MG63 (cell line): Measurements from ENCODE around the gene SATB2. TPM values are rescaled to one million over a fixed set of nuclear protein-coding genes. Genes with fewer than 3 reads are reported as not detected.

Experiments
- DNase-seq: peaks from one replicate; pipeline ENCODE4 v3.0.0-alpha.2; 2020
- H3K27me3 ChIP-seq: fragments of 250-450 bp; sonication (Bioruptor Pico); 2 replicates; pipeline ENCODE4 v1.5.1; 2020; ENCODE audit warnings: mild to moderate bottlenecking, moderate library complexity
- H3K36me3 ChIP-seq: fragments of 250-450 bp; sonication (Bioruptor Pico); 2 replicates; pipeline ENCODE4 v1.5.1; 2020; ENCODE audit warnings: mild to moderate bottlenecking, moderate library complexity
- H3K4me3 ChIP-seq: fragments of 250-450 bp; sonication (Bioruptor Pico); 2 replicates; pipeline ENCODE4 v1.5.1; 2020; ENCODE audit warnings: mild to moderate bottlenecking, moderate library complexity
- H3K9me3 ChIP-seq: fragments of 250-450 bp; sonication (Bioruptor Pico); 2 replicates; pipeline ENCODE4 v1.5.1; 2020; ENCODE audit warnings: mild to moderate bottlenecking, moderate library complexity
- total RNA-seq: library from RNA; depleted of rRNA; stranded (reverse); fragments of >200 nt; shearing (Covaris generic); gene quantifications from 2 replicates; pipeline ENCODE4 v1.2.3, GENCODE V29; 2014; ENCODE audit warnings: low replicate concordance

Gene SATB2
- total RNA-seq, 1 experiment from 2014 or later: 3.4 TPM

- DNase-seq: no peak
- Histone ChIP-seq H3K4me3 (no peak overlapping the region), H3K36me3 (no peaks in the 10 kb centered on the region), H3K27me3 (no peaks in the 10 kb centered on the region), H3K9me3 (no peaks in the 10 kb centered on the region)
These were observed 11.1 kb upstream of the SATB2 start for GRCh38 chr2:199468561-199469513.

- Histone ChIP-seq H3K9me3 (no peaks in the 10 kb centered on the region), H3K4me3 (no peak overlapping the region), H3K36me3 (no peaks in the 10 kb centered on the region), H3K27me3 (no peaks in the 10 kb centered on the region)
- DNase-seq: no peak
These were observed 9.5 kb upstream of the SATB2 start for GRCh38 chr2:199467066-199467822.

- Histone ChIP-seq H3K4me3 (no peak overlapping the region), H3K27me3 (no peaks in the 10 kb centered on the region), H3K36me3 (no peaks in the 10 kb centered on the region), H3K9me3 (no peaks in the 10 kb centered on the region)
- DNase-seq: no peak
These were observed 8.9 kb upstream of the SATB2 start for GRCh38 chr2:199466692-199467065.

- Histone ChIP-seq H3K27me3 (no peaks in the 10 kb centered on the region), H3K4me3 (no peak overlapping the region), H3K9me3 (no peaks in the 10 kb centered on the region), H3K36me3 (no peaks in the 10 kb centered on the region)
- DNase-seq: no peak
These were observed 8.4 kb upstream of the SATB2 start for GRCh38 chr2:199465988-199466691.

- Histone ChIP-seq H3K4me3 (no peak overlapping the region), H3K36me3 (no peaks in the 10 kb centered on the region), H3K9me3 (no peaks in the 10 kb centered on the region), H3K27me3 (no peaks in the 10 kb centered on the region)
- no peak for DNase-seq
These were observed 7.7 kb upstream of the SATB2 start for GRCh38 chr2:199465390-199465789.

GRCh38 chr2:199464606-199465352 is 7.0 kb upstream of the SATB2 start:
- H3K36me3 ChIP-seq: no peaks in the 10 kb centered on the region
- no peaks in the 10 kb centered on the region for H3K27me3 ChIP-seq
- no peaks in the 10 kb centered on the region for H3K9me3 ChIP-seq
- DNase-seq: no peak
- H3K4me3 ChIP-seq: no peak overlapping the region

- no peaks in the 10 kb centered on the region for H3K27me3 ChIP-seq
- no peaks in the 10 kb centered on the region for H3K36me3 ChIP-seq
- DNase-seq: no peak
- peak overlapping the region; percentile 90 for H3K4me3 ChIP-seq
- no peaks in the 10 kb centered on the region for H3K9me3 ChIP-seq
These were observed 6.2 kb upstream of the SATB2 start for GRCh38 chr2:199463708-199464605.

GRCh38 chr2:199462956-199463692 is 5.4 kb upstream of the SATB2 start:
- peak; percentile 83 for DNase-seq
- Histone ChIP-seq H3K9me3 (no peaks in the 10 kb centered on the region), H3K4me3 (peak overlapping the region; percentile 90), H3K27me3 (no peaks in the 10 kb centered on the region), H3K36me3 (no peaks in the 10 kb centered on the region)

GRCh38 chr2:199462347-199462955 is 4.7 kb upstream of the SATB2 start:
- H3K36me3 ChIP-seq: no peaks in the 10 kb centered on the region
- peak; percentile 24 for DNase-seq
- peak overlapping the region; percentile 90 for H3K4me3 ChIP-seq
- no peaks in the 10 kb centered on the region for H3K27me3 ChIP-seq
- H3K9me3 ChIP-seq: no peaks in the 10 kb centered on the region

- H3K27me3 ChIP-seq: no peaks in the 10 kb centered on the region
- H3K9me3 ChIP-seq: no peaks in the 10 kb centered on the region
- DNase-seq: peak; percentile 49
- no peaks in the 10 kb centered on the region for H3K36me3 ChIP-seq
- peak overlapping the region; percentile 90 for H3K4me3 ChIP-seq
These were observed 4.1 kb upstream of the SATB2 start for GRCh38 chr2:199461711-199462346.

- DNase-seq: no peak
- Histone ChIP-seq H3K27me3 (no peaks in the 10 kb centered on the region), H3K9me3 (no peaks in the 10 kb centered on the region), H3K4me3 (peak overlapping the region; percentile 90), H3K36me3 (no peaks in the 10 kb centered on the region)
These were observed 3.3 kb upstream of the SATB2 start for GRCh38 chr2:199460846-199461710.

GRCh38 chr2:199460101-199460671 is 2.4 kb upstream of the SATB2 start:
- peak overlapping the region; percentile 90 for H3K4me3 ChIP-seq
- DNase-seq: no peak
- no peaks in the 10 kb centered on the region for H3K27me3 ChIP-seq
- H3K9me3 ChIP-seq: no peaks in the 10 kb centered on the region
- no peaks in the 10 kb centered on the region for H3K36me3 ChIP-seq
